WTC11 (cell line): ENCODE measurements around the gene TBC1D14. TPM values are rescaled to one million over a fixed set of nuclear protein-coding genes. Genes with fewer than 3 reads are reported as not detected.

ENCODE experiments used
- ATAC-seq: fragments of 200-7000 bp; cut with Tn5 transposase; 2 replicates; pipeline ENCODE4 v1.10.0; 2021; ENCODE audit warnings: mild to moderate bottlenecking, moderate library complexity
- CTCF ChIA-PET: fragments of 300-600 bp; sonication (Branson Sonifier 250); formaldehyde crosslinking; loops from one replicate; lab custom pipeline; 2021; ENCODE audit warnings: antibody characterized with exemption; lab: Charles Lee
- POLR2A ChIA-PET: fragments of 350-600 bp; sonication (Branson Sonifier 250); formaldehyde crosslinking; loops from one replicate; lab custom pipeline; 2021; ENCODE audit warnings: antibody characterized with exemption; lab: Charles Lee
- DNase-seq: peaks from one replicate; pipeline ENCODE4 v3.0.0; 2021; ENCODE audit warnings: low spot score
- H3K27ac Mint-ChIP-seq: 2 replicates; pipeline ENCODE4 v1.8.0; 2021; ENCODE audit warnings: mixed read lengths
- H3K27me3 Mint-ChIP-seq: 2 replicates; pipeline ENCODE4 v1.8.0; 2021; ENCODE audit warnings: low read depth, mild to moderate bottlenecking, moderate library complexity, mixed read lengths
- H3K36me3 Mint-ChIP-seq: 2 replicates; pipeline ENCODE4 v1.8.0; 2021; ENCODE audit warnings: mixed read lengths
- H3K4me1 Mint-ChIP-seq: 2 replicates; pipeline ENCODE4 v1.8.0; 2022; ENCODE audit warnings: mixed read lengths
- H3K4me3 Mint-ChIP-seq: 2 replicates; pipeline ENCODE4 v1.8.0; 2021; ENCODE audit warnings: mild to moderate bottlenecking, moderate library complexity, mixed read lengths
- H3K9me3 Mint-ChIP-seq: 2 replicates; pipeline ENCODE4 v1.8.0; 2021; ENCODE audit warnings: mixed read lengths
- ATF6 ChIP-seq: sonication (generic); formaldehyde crosslinking; IDR thresholded peaks from 2 replicates; pipeline ENCODE4 v1.8.1; 2023; ENCODE audit warnings: mild to moderate bottlenecking, missing genetic modification reagents
- CDX4 ChIP-seq: fragments of 250-450 bp; sonication (Bioruptor Pico); IDR thresholded peaks from 2 replicates; pipeline ENCODE4 v1.9.0; 2021; ENCODE audit warnings: moderate library complexity, mild to moderate bottlenecking, inconsistent platforms, borderline replicate concordance
- ELF4 ChIP-seq: sonication (generic); formaldehyde crosslinking; IDR thresholded peaks from 2 replicates; pipeline ENCODE4 v1.8.1; 2022; ENCODE audit warnings: low read depth, mild to moderate bottlenecking, moderate library complexity, missing genetic modification reagents
- EMX1 ChIP-seq: fragments of 250-450 bp; sonication (Bioruptor Pico); IDR thresholded peaks from 2 replicates; pipeline ENCODE4 v1.8.0; 2021; ENCODE audit warnings: mild to moderate bottlenecking
- NR3C1 ChIP-seq: sonication (generic); formaldehyde crosslinking; conservative IDR thresholded peaks from 2 replicates; pipeline ENCODE4 v1.8.1; 2023; ENCODE audit warnings: low read depth, mild to moderate bottlenecking, missing genetic modification reagents
- PRDM15 ChIP-seq: sonication (generic); formaldehyde crosslinking; IDR thresholded peaks from 2 replicates; pipeline ENCODE4 v1.8.0; 2022; ENCODE audit warnings: missing genetic modification reagents
- PREB ChIP-seq: sonication (generic); formaldehyde crosslinking; IDR thresholded peaks from 2 replicates; pipeline ENCODE4 v1.8.1; 2022; ENCODE audit warnings: mild to moderate bottlenecking, missing genetic modification reagents, moderate library complexity, borderline replicate concordance
- SMAD4 ChIP-seq: sonication (generic); formaldehyde crosslinking; IDR thresholded peaks from 2 replicates; pipeline ENCODE4 v1.8.0; 2022; ENCODE audit warnings: mild to moderate bottlenecking, missing genetic modification reagents
- ZNF416 ChIP-seq: fragments of 250-450 bp; sonication (Bioruptor Pico); IDR thresholded peaks from 2 replicates; pipeline ENCODE4 v1.9.0; 2021; ENCODE audit warnings: mild to moderate bottlenecking, inconsistent platforms
- total RNA-seq: library from RNA; stranded (reverse); gene quantifications from 3 replicates; pipeline ENCODE4 v1.2.3, GENCODE V29; 2021
- TF ChIP-seq, protein P1 (sequence below): fragments of 200-600 bp; IDR thresholded peaks from 2 replicates; pipeline ENCODE4 v1.8.0; 2022; ENCODE audit warnings: antibody characterized with exemption
- TF ChIP-seq, protein P2 (sequence below): sonication (generic); formaldehyde crosslinking; IDR thresholded peaks from 2 replicates; pipeline ENCODE4 v1.8.1; 2022; ENCODE audit warnings: mild to moderate bottlenecking, moderate library complexity, missing genetic modification reagents
- TF ChIP-seq, protein P3 (sequence below): sonication (generic); formaldehyde crosslinking; IDR thresholded peaks from 2 replicates; pipeline ENCODE4 v1.8.0; 2023; ENCODE audit warnings: mild to moderate bottlenecking, missing genetic modification reagents

TBC1D14 gene
- total RNA-seq, 1 experiment from 2014 or later: 45.1 TPM

DNA sequence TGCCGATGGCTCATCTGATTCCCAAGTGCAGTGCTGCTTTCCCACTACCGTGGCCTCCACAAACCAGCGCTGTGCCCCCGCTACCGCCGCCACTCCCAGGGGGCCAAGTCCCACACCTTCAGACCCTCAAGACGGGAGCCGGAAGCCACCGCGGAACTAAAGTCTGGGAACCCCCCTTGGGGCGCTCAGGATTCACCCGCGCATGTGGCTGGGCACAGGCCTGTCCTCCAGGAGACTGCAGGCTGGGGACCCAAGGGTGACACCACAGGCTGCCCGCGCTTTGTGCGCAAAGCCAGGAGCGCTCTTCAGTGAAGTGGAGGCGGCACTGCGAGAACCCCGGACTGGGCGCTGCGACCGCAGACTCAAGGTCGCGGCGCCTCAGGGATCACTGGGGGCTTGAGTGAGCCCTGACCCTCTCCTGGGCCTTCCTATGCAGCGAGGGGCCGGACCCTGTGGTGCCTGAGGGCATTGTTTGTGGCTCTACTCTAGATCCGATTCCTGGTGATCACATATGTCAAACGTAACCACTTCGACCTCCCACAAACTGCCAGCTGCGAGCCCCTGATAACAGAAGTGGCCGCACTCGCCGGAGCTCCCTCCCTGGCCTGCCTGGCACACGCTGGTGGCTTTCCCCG, 20.4 kb upstream of the TBC1D14 start (continued):
- TF ChIP-seq, protein P1, sequence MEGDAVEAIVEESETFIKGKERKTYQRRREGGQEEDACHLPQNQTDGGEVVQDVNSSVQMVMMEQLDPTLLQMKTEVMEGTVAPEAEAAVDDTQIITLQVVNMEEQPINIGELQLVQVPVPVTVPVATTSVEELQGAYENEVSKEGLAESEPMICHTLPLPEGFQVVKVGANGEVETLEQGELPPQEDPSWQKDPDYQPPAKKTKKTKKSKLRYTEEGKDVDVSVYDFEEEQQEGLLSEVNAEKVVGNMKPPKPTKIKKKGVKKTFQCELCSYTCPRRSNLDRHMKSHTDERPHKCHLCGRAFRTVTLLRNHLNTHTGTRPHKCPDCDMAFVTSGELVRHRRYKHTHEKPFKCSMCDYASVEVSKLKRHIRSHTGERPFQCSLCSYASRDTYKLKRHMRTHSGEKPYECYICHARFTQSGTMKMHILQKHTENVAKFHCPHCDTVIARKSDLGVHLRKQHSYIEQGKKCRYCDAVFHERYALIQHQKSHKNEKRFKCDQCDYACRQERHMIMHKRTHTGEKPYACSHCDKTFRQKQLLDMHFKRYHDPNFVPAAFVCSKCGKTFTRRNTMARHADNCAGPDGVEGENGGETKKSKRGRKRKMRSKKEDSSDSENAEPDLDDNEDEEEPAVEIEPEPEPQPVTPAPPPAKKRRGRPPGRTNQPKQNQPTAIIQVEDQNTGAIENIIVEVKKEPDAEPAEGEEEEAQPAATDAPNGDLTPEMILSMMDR: no peak
- no peak for TF ChIP-seq CDX4
- TF ChIP-seq EMX1 (CRISPR knock-in tag): no peak
- no peak for TF ChIP-seq ELF4 (CRISPR knock-in tag)
- no peak for TF ChIP-seq ZNF416
- no peak for TF ChIP-seq NR3C1
- TF ChIP-seq, protein P2, sequence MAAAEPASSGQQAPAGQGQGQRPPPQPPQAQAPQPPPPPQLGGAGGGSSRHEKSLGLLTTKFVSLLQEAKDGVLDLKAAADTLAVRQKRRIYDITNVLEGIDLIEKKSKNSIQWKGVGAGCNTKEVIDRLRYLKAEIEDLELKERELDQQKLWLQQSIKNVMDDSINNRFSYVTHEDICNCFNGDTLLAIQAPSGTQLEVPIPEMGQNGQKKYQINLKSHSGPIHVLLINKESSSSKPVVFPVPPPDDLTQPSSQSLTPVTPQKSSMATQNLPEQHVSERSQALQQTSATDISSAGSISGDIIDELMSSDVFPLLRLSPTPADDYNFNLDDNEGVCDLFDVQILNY (CRISPR knock-in tag): no peak
- TF ChIP-seq SMAD4: no peak
- no peak for TF ChIP-seq PRDM15 (CRISPR knock-in tag)
- no peak for TF ChIP-seq PREB (CRISPR knock-in tag)
- TF ChIP-seq, protein P3, sequence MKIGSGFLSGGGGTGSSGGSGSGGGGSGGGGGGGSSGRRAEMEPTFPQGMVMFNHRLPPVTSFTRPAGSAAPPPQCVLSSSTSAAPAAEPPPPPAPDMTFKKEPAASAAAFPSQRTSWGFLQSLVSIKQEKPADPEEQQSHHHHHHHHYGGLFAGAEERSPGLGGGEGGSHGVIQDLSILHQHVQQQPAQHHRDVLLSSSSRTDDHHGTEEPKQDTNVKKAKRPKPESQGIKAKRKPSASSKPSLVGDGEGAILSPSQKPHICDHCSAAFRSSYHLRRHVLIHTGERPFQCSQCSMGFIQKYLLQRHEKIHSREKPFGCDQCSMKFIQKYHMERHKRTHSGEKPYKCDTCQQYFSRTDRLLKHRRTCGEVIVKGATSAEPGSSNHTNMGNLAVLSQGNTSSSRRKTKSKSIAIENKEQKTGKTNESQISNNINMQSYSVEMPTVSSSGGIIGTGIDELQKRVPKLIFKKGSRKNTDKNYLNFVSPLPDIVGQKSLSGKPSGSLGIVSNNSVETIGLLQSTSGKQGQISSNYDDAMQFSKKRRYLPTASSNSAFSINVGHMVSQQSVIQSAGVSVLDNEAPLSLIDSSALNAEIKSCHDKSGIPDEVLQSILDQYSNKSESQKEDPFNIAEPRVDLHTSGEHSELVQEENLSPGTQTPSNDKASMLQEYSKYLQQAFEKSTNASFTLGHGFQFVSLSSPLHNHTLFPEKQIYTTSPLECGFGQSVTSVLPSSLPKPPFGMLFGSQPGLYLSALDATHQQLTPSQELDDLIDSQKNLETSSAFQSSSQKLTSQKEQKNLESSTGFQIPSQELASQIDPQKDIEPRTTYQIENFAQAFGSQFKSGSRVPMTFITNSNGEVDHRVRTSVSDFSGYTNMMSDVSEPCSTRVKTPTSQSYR (CRISPR knock-in tag): no peak

- no peak for TF ChIP-seq ATF6 (CRISPR knock-in tag)
- Mint-ChIP-seq H3K9me3 (peaks cover 10% of the 10 kb centered on the region), H3K36me3 (peaks cover 12% of the 10 kb centered on the region), H3K4me1 (peaks cover 6% of the 10 kb centered on the region), H3K27me3 (no peaks in the 10 kb centered on the region), H3K4me3 (no peak overlapping the region), H3K27ac (no peak overlapping the region)
- CTCF ChIA-PET: no interaction called here
- DNase-seq (no peak), ATAC-seq (no peak)
- POLR2A ChIA-PET: no interaction called here
Measured at GRCh38 chr4:6889736-6890324, 19.8 kb upstream of the TBC1D14 start.
